SK-N-SH treated with all-trans-retinoic acid at 6 μM for 48 hours (cell line): ENCODE data around the gene NUP62CL.
"Not testable (repeated sequence)": the region's sequence is repeated elsewhere in the genome, so short reads cannot be mapped to it uniquely, and the experiment has no call there.

Experiments
- ATAC-seq: fragments of 200-7000 bp; cut with Tn5 transposase; 3 replicates; pipeline ENCODE4 v1.9.1; 2020; ENCODE audit warnings: mild to moderate bottlenecking, moderate library complexity
- ARNTL ChIP-seq: fragments of 450-650 bp; formaldehyde crosslinking; IDR thresholded peaks from 2 replicates; pipeline ENCODE4 v1.5.0; 2020; ENCODE audit warnings: low read depth, mild to moderate bottlenecking, moderate library complexity, borderline replicate concordance
- BACH2 ChIP-seq: fragments of 250-450 bp; sonication (Bioruptor Pico); IDR thresholded peaks from 2 replicates; pipeline ENCODE4 v1.9.0; 2021; ENCODE audit warnings: mild to moderate bottlenecking, borderline replicate concordance
- CSDC2 ChIP-seq: fragments of 250-450 bp; sonication (Bioruptor Pico); IDR thresholded peaks from 2 replicates; pipeline ENCODE4 v1.5.0; 2020; ENCODE audit warnings: mild to moderate bottlenecking, moderate library complexity
- ESRRG ChIP-seq: fragments of 250-450 bp; sonication (Bioruptor Pico); IDR thresholded peaks from 2 replicates; pipeline ENCODE4 v1.6.1; 2021; ENCODE audit warnings: mild to moderate bottlenecking
- GLIS3 ChIP-seq: fragments of 250-450 bp; sonication (Bioruptor Pico); IDR thresholded peaks from 2 replicates; pipeline ENCODE4 v1.5.0; 2020; ENCODE audit warnings: mild to moderate bottlenecking, moderate library complexity
- ISL1 ChIP-seq: fragments of 250-450 bp; sonication (Bioruptor Pico); IDR thresholded peaks from 2 replicates; pipeline ENCODE4 v2.1.2; 2022; ENCODE audit warnings: mild to moderate bottlenecking, moderate library complexity
- OSR1 ChIP-seq: fragments of 250-450 bp; sonication (Bioruptor Pico); IDR thresholded peaks from 2 replicates; pipeline ENCODE4 v1.8.0; 2022; ENCODE audit warnings: moderate library complexity, mild to moderate bottlenecking, inconsistent platforms
- PPARA ChIP-seq: fragments of 250-450 bp; sonication (Bioruptor Pico); IDR thresholded peaks from 2 replicates; pipeline ENCODE4 v1.5.0; 2020; ENCODE audit warnings: mild to moderate bottlenecking, borderline replicate concordance
- RARB ChIP-seq: fragments of 250-450 bp; sonication (Bioruptor Pico); IDR thresholded peaks from 2 replicates; pipeline ENCODE4 v1.8.0; 2021; ENCODE audit warnings: mild to moderate bottlenecking, moderate library complexity
- SNAI2 ChIP-seq: fragments of 250-450 bp; sonication (Bioruptor Pico); IDR thresholded peaks from 2 replicates; pipeline ENCODE4 v1.5.0; 2020; ENCODE audit warnings: mild to moderate bottlenecking, moderate library complexity
- TOX ChIP-seq: fragments of 250-450 bp; sonication (Bioruptor Pico); IDR thresholded peaks from 2 replicates; pipeline ENCODE4 v1.8.0; 2021; ENCODE audit warnings: mild to moderate bottlenecking, moderate library complexity, borderline replicate concordance
- ZC3H10 ChIP-seq: fragments of 250-450 bp; sonication (Bioruptor Pico); IDR thresholded peaks from 2 replicates; pipeline ENCODE4 v1.5.1; 2021; ENCODE audit warnings: mild to moderate bottlenecking, moderate library complexity
- ZFP3 ChIP-seq: fragments of 250-450 bp; sonication (Bioruptor Pico); IDR thresholded peaks from 2 replicates; pipeline ENCODE4 v1.5.0; 2020; ENCODE audit warnings: mild to moderate bottlenecking, moderate library complexity
- ZNF565 ChIP-seq: fragments of 450-650 bp; formaldehyde crosslinking; conservative IDR thresholded peaks from 2 replicates; pipeline ENCODE4 v1.5.0; 2020; ENCODE audit warnings: low read depth, mild to moderate bottlenecking, moderate library complexity
- ZNF70 ChIP-seq: fragments of 450-650 bp; formaldehyde crosslinking; IDR thresholded peaks from 2 replicates; pipeline ENCODE4 v1.5.0; 2020; ENCODE audit warnings: mild to moderate bottlenecking, moderate library complexity
- TF ChIP-seq, protein P1 (sequence below): fragments of 250-450 bp; sonication (Bioruptor Pico); IDR thresholded peaks from 2 replicates; pipeline ENCODE4 v1.5.1; 2021; ENCODE audit warnings: mild to moderate bottlenecking, moderate library complexity
- TF ChIP-seq, protein P2 (sequence below): fragments of 250-450 bp; sonication (Bioruptor Pico); IDR thresholded peaks from 2 replicates; pipeline ENCODE4 v1.5.1; 2020; ENCODE audit warnings: low read depth, mild to moderate bottlenecking, moderate library complexity
- TF ChIP-seq, protein P3 (sequence below): fragments of 250-450 bp; sonication (Bioruptor Pico); IDR thresholded peaks from 2 replicates; pipeline ENCODE4 v1.5.0; 2020; ENCODE audit warnings: mild to moderate bottlenecking, moderate library complexity
- TF ChIP-seq, protein P4 (sequence below): fragments of 250-450 bp; sonication (Bioruptor Pico); IDR thresholded peaks from 2 replicates; pipeline ENCODE4 v1.8.0; 2020; ENCODE audit warnings: mild to moderate bottlenecking, moderate library complexity, borderline replicate concordance
- TF ChIP-seq, protein P5 (sequence below): fragments of 250-450 bp; sonication (Bioruptor Pico); IDR thresholded peaks from 2 replicates; pipeline ENCODE4 v1.8.0; 2021; ENCODE audit warnings: low read depth, mild to moderate bottlenecking, moderate library complexity, borderline replicate concordance

NUP62CL gene

DNA sequence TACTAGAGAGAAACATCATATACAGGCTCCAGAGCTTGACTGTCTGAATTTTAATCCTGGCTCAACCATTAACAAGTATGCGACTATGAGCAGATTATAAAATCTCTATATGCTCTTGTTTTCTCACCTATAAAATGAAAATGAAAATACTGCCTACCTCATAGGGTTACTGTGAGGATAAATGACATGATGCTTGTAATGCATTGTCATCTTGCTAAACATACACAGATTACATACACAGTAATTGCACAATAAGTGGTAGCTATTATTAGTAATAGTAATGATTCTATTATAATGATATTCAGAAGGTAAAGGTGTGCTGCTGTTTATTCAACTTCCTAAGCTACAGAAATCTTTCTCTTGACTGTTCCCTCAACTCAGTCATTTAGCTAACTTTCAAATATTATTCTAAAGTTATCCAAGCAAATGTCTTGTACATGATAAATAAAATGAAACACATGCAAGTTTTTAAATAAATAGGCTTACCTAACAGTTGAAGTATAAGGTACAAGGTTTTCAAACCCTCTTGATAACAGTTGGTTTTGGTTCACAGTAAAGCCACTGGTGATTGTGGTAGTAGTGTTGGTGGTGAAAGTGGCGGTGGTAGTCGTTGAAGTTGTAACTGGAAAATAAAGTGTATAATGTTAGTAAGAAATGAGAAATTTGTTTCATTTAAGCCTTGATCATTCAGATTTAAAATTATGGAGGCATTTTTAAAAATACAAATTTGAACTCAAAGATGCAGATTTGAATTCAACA lies 38.9 kb downstream of the NUP62CL start (continued):
- TF ChIP-seq, protein P1, sequence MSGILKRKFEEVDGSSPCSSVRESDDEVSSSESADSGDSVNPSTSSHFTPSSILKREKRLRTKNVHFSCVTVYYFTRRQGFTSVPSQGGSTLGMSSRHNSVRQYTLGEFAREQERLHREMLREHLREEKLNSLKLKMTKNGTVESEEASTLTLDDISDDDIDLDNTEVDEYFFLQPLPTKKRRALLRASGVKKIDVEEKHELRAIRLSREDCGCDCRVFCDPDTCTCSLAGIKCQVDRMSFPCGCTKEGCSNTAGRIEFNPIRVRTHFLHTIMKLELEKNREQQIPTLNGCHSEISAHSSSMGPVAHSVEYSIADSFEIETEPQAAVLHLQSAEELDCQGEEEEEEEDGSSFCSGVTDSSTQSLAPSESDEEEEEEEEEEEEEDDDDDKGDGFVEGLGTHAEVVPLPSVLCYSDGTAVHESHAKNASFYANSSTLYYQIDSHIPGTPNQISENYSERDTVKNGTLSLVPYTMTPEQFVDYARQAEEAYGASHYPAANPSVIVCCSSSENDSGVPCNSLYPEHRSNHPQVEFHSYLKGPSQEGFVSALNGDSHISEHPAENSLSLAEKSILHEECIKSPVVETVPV = no peak
- no peak for TF ChIP-seq ZFP3 (CRISPR knock-in tag)
- TF ChIP-seq ZC3H10 (CRISPR knock-in tag) = no peak

DNA sequence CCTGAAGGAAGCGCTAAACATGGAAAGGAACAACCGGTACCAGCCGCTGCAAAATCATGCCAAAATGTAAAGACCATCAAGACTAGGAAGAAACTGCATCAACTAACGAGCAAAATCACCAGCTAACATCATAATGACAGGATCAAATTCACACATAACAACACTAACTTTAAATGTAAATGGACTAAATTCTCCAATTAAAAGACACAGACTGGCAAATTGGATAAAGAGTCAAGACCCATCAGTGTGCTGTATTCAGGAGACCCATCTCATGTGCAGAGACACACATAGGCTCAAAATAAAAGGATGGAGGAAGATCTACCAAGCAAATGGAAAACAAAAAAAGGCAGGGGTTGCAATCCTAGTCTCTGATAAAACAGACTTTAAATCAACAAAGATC lies 48.6 kb downstream of the NUP62CL start:
- not testable (repeated sequence) for ATAC-seq

DNA sequence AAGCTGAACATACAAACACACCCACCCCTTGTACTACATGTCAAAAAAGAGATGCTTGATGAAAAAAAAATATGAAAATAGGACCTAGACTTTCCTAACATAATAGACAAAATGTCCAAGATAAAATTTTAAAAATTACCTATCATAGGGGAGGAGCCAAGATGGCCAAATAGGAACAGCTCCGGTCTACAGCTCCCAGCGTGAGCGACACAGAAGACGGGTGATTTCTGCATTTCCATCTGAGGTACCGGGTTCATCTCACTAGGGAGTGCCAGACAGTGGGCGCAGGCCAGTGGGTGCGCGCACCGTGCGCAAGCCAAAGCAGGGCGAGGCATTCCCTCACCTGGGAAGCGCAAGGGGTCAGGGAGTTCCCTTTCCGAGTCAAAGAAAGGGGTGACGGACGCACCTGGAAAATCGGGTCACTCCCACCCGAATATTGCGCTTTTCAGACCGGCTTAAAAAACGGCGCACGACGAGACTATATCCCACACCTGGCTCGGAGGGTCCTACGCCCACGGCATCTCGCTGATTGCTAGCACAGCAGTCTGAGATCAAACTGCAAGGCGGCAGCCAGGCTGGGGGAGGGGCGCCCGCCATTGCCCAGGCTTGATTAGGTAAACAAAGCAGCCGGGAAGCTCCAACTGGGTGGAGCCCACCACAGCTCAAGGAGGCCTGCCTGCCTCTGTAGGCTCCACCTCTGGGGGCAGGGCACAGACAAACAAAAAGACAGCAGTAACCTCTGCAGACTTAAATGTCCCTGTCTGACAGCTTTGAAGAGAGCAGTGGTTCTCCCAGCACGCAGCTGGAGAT lies 50.4 kb downstream of the NUP62CL start:
- not testable (repeated sequence) for ATAC-seq

DNA sequence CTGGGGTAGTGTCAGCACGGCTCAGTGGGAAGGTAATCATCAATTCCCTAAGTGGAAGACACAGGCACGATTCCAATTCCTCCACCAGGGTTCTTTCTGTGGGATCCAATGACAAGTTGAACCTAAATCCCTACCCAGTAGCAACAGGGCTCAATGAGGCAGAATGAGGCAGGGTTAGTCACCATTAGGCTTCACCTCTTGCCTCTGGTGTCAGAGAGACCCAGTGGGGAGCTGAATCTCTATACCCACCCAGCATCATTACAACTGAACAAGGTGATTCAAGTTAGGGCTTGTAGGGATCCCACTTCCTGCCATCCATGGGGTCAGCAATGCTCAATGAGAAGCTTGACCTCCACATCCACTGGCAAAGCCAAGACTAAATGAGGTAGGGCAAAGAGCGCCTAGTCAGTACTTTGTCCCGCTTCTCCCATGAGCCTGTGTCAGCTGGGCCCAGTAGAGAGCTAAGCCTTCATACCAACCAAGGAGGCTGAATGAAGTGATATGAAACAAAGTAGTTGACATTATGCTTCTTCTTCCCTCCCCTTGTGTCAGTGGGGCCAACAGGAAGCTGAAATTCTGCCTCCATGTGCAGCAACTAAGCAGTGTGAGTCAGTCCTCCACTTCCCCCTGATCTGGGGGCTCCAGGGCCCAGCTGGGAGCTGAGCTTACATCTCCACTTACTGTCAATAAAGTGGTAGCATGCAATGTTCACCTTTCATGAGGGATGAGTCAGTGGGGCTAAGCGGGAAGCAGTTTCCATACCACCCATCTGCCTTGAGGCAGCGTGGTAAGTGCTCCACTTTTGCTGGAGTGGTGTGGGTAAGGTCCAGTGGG lies 51.2 kb downstream of the NUP62CL start:
- ATAC-seq = peak; percentile 35
- TF ChIP-seq GLIS3 (no peak), SNAI2 (no peak), ESRRG (CRISPR knock-in tag) (no peak), RARB (CRISPR knock-in tag) (no peak), PPARA (CRISPR knock-in tag) (no peak), TOX (CRISPR knock-in tag) (no peak), ZNF565 (no peak), ZNF70 (no peak), BACH2 (no peak), ZC3H10 (CRISPR knock-in tag) (no peak), CSDC2 (CRISPR knock-in tag) (no peak), OSR1 (CRISPR knock-in tag) (no peak), ISL1 (CRISPR knock-in tag) (no peak), ARNTL (CRISPR knock-in tag) (no peak)
- TF ChIP-seq, protein P2, sequence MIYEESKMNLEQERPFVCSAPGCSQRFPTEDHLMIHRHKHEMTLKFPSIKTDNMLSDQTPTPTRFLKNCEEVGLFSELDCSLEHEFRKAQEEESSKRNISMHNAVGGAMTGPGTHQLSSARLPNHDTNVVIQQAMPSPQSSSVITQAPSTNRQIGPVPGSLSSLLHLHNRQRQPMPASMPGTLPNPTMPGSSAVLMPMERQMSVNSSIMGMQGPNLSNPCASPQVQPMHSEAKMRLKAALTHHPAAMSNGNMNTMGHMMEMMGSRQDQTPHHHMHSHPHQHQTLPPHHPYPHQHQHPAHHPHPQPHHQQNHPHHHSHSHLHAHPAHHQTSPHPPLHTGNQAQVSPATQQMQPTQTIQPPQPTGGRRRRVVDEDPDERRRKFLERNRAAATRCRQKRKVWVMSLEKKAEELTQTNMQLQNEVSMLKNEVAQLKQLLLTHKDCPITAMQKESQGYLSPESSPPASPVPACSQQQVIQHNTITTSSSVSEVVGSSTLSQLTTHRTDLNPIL (CRISPR knock-in tag) = no peak
- TF ChIP-seq, protein P3, sequence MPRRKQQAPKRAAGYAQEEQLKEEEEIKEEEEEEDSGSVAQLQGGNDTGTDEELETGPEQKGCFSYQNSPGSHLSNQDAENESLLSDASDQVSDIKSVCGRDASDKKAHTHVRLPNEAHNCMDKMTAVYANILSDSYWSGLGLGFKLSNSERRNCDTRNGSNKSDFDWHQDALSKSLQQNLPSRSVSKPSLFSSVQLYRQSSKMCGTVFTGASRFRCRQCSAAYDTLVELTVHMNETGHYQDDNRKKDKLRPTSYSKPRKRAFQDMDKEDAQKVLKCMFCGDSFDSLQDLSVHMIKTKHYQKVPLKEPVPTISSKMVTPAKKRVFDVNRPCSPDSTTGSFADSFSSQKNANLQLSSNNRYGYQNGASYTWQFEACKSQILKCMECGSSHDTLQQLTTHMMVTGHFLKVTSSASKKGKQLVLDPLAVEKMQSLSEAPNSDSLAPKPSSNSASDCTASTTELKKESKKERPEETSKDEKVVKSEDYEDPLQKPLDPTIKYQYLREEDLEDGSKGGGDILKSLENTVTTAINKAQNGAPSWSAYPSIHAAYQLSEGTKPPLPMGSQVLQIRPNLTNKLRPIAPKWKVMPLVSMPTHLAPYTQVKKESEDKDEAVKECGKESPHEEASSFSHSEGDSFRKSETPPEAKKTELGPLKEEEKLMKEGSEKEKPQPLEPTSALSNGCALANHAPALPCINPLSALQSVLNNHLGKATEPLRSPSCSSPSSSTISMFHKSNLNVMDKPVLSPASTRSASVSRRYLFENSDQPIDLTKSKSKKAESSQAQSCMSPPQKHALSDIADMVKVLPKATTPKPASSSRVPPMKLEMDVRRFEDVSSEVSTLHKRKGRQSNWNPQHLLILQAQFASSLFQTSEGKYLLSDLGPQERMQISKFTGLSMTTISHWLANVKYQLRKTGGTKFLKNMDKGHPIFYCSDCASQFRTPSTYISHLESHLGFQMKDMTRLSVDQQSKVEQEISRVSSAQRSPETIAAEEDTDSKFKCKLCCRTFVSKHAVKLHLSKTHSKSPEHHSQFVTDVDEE (CRISPR knock-in tag) = no peak
- TF ChIP-seq, protein P4, sequence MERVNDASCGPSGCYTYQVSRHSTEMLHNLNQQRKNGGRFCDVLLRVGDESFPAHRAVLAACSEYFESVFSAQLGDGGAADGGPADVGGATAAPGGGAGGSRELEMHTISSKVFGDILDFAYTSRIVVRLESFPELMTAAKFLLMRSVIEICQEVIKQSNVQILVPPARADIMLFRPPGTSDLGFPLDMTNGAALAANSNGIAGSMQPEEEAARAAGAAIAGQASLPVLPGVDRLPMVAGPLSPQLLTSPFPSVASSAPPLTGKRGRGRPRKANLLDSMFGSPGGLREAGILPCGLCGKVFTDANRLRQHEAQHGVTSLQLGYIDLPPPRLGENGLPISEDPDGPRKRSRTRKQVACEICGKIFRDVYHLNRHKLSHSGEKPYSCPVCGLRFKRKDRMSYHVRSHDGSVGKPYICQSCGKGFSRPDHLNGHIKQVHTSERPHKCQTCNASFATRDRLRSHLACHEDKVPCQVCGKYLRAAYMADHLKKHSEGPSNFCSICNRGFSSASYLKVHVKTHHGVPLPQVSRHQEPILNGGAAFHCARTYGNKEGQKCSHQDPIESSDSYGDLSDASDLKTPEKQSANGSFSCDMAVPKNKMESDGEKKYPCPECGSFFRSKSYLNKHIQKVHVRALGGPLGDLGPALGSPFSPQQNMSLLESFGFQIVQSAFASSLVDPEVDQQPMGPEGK (CRISPR knock-in tag) = no peak
- TF ChIP-seq, protein P5, sequence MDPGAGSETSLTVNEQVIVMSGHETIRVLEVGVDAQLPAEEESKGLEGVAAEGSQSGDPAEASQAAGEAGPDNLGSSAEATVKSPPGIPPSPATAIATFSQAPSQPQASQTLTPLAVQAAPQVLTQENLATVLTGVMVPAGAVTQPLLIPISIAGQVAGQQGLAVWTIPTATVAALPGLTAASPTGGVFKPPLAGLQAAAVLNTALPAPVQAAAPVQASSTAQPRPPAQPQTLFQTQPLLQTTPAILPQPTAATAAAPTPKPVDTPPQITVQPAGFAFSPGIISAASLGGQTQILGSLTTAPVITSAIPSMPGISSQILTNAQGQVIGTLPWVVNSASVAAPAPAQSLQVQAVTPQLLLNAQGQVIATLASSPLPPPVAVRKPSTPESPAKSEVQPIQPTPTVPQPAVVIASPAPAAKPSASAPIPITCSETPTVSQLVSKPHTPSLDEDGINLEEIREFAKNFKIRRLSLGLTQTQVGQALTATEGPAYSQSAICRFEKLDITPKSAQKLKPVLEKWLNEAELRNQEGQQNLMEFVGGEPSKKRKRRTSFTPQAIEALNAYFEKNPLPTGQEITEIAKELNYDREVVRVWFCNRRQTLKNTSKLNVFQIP (CRISPR knock-in tag) = no peak
